MG63 (cell line): ENCODE data around the gene CTU2. TPM values are rescaled to one million over a fixed set of nuclear protein-coding genes. Genes with fewer than 3 reads are reported as not detected.
A peak's percentile ranks its signal among the peaks of the same experiment; 100 is the strongest.

Experiments
- DNase-seq: peaks from one replicate; pipeline ENCODE4 v3.0.0-alpha.2; 2020
- H3K27me3 ChIP-seq: fragments of 250-450 bp; sonication (Bioruptor Pico); 2 replicates; pipeline ENCODE4 v1.5.1; 2020; ENCODE audit warnings: mild to moderate bottlenecking, moderate library complexity
- H3K36me3 ChIP-seq: fragments of 250-450 bp; sonication (Bioruptor Pico); 2 replicates; pipeline ENCODE4 v1.5.1; 2020; ENCODE audit warnings: mild to moderate bottlenecking, moderate library complexity
- H3K4me3 ChIP-seq: fragments of 250-450 bp; sonication (Bioruptor Pico); 2 replicates; pipeline ENCODE4 v1.5.1; 2020; ENCODE audit warnings: mild to moderate bottlenecking, moderate library complexity
- H3K9me3 ChIP-seq: fragments of 250-450 bp; sonication (Bioruptor Pico); 2 replicates; pipeline ENCODE4 v1.5.1; 2020; ENCODE audit warnings: mild to moderate bottlenecking, moderate library complexity
- total RNA-seq: library from RNA; depleted of rRNA; stranded (reverse); fragments of >200 nt; shearing (Covaris generic); gene quantifications from 2 replicates; pipeline ENCODE4 v1.2.3, GENCODE V29; 2014; ENCODE audit warnings: low replicate concordance

CTU2 gene
- total RNA-seq, 1 experiment from 2014 or later, result 13.6 TPM

GRCh38 chr16:88702371-88703210, 3.7 kb upstream of the CTU2 start:
- H3K27me3 ChIP-seq, result no peaks in the 10 kb centered on the region
- no peak overlapping the region for H3K4me3 ChIP-seq
- H3K36me3 ChIP-seq, result no peaks in the 10 kb centered on the region
- H3K9me3 ChIP-seq, result no peaks in the 10 kb centered on the region
- DNase-seq, result no peak

- H3K36me3 ChIP-seq, result no peaks in the 10 kb centered on the region
- H3K27me3 ChIP-seq, result no peaks in the 10 kb centered on the region
- DNase-seq, result no peak
- no peak overlapping the region for H3K4me3 ChIP-seq
- no peaks in the 10 kb centered on the region for H3K9me3 ChIP-seq
Observed at GRCh38 chr16:88703486-88704309, 2.6 kb upstream of the CTU2 start.

- no peak for DNase-seq
- Histone ChIP-seq H3K27me3 (no peaks in the 10 kb centered on the region), H3K36me3 (no peaks in the 10 kb centered on the region)
Observed at GRCh38 chr16:88705076-88705684, 1.1 kb upstream of the CTU2 start.

GRCh38 chr16:88705801-88706228, 488 bp upstream of the CTU2 start:
- Histone ChIP-seq H3K27me3 (no peaks in the 10 kb centered on the region), H3K9me3 (no peaks in the 10 kb centered on the region), H3K36me3 (no peaks in the 10 kb centered on the region), H3K4me3 (peak overlapping the region; percentile 66)
- no peak for DNase-seq

More at GRCh38 chr16:88705076-88705684, 1.1 kb upstream of the CTU2 start:
- no peaks in the 10 kb centered on the region for H3K9me3 ChIP-seq
- H3K4me3 ChIP-seq, result peak overlapping the region; percentile 66

- DNase-seq, result no peak
- Histone ChIP-seq H3K27me3 (no peaks in the 10 kb centered on the region), H3K36me3 (no peaks in the 10 kb centered on the region)
Observed at GRCh38 chr16:88706965-88707826, 893 bp downstream of the CTU2 start.

GRCh38 chr16:88710556-88710955, 4.3 kb downstream of the CTU2 start:
- peaks cover 7% of the 10 kb centered on the region for H3K36me3 ChIP-seq
- H3K27me3 ChIP-seq, result no peaks in the 10 kb centered on the region
- H3K9me3 ChIP-seq, result no peaks in the 10 kb centered on the region
- DNase-seq, result no peak
- no peak overlapping the region for H3K4me3 ChIP-seq

More at GRCh38 chr16:88706965-88707826, 893 bp downstream of the CTU2 start:
- Histone ChIP-seq H3K9me3 (no peaks in the 10 kb centered on the region), H3K4me3 (peak overlapping the region; percentile 66)

GRCh38 chr16:88711750-88712340, 5.5 kb downstream of the CTU2 start:
- Histone ChIP-seq H3K36me3 (peaks cover 11% of the 10 kb centered on the region), H3K27me3 (no peaks in the 10 kb centered on the region), H3K4me3 (no peak overlapping the region), H3K9me3 (no peaks in the 10 kb centered on the region)
- no peak for DNase-seq

GRCh38 chr16:88712362-88712979, 6.2 kb downstream of the CTU2 start:
- Histone ChIP-seq H3K4me3 (no peak overlapping the region), H3K27me3 (no peaks in the 10 kb centered on the region), H3K9me3 (no peaks in the 10 kb centered on the region), H3K36me3 (peaks cover 11% of the 10 kb centered on the region)
- DNase-seq, result no peak

- H3K36me3 ChIP-seq, result peaks cover 11% of the 10 kb centered on the region
- H3K9me3 ChIP-seq, result no peaks in the 10 kb centered on the region
- DNase-seq, result no peak
- no peaks in the 10 kb centered on the region for H3K27me3 ChIP-seq
- no peak overlapping the region for H3K4me3 ChIP-seq
Observed at GRCh38 chr16:88713054-88713453, 6.8 kb downstream of the CTU2 start.

- no peaks in the 10 kb centered on the region for H3K9me3 ChIP-seq
- no peak overlapping the region for H3K4me3 ChIP-seq
- peaks cover 11% of the 10 kb centered on the region for H3K36me3 ChIP-seq
- no peaks in the 10 kb centered on the region for H3K27me3 ChIP-seq
- peak; percentile 32 for DNase-seq
Observed at GRCh38 chr16:88713568-88714419, 7.5 kb downstream of the CTU2 start.

- no peaks in the 10 kb centered on the region for H3K27me3 ChIP-seq
- H3K4me3 ChIP-seq, result no peak overlapping the region
- no peaks in the 10 kb centered on the region for H3K9me3 ChIP-seq
- peaks cover 11% of the 10 kb centered on the region for H3K36me3 ChIP-seq
- no peak for DNase-seq
Observed at GRCh38 chr16:88714420-88715302, 8.4 kb downstream of the CTU2 start.

- Histone ChIP-seq H3K36me3 (peaks cover 11% of the 10 kb centered on the region), H3K9me3 (no peaks in the 10 kb centered on the region), H3K27me3 (no peaks in the 10 kb centered on the region), H3K4me3 (no peak overlapping the region)
- DNase-seq, result no peak
Observed at GRCh38 chr16:88715312-88716190, 9.2 kb downstream of the CTU2 start.

- H3K27me3 ChIP-seq, result no peaks in the 10 kb centered on the region
- DNase-seq, result no peak
- H3K9me3 ChIP-seq, result no peaks in the 10 kb centered on the region
- H3K36me3 ChIP-seq, result peaks cover 11% of the 10 kb centered on the region
- no peak overlapping the region for H3K4me3 ChIP-seq
Observed at GRCh38 chr16:88716201-88716600, 9.9 kb downstream of the CTU2 start.
